DND-41 (cell line): ENCODE data around the gene GREM2.

Experiments
- CTCF ChIP-seq: IDR thresholded peaks from 2 replicates; pipeline ENCODE4 v1.5.1; 2012; ENCODE audit warnings: borderline replicate concordance, low read length, moderate library complexity, mild to moderate bottlenecking; ENCODE audit not compliant: poor library complexity, severe bottlenecking; ENCODE audit errors: extremely low read depth
- EZH2 ChIP-seq: IDR thresholded peaks from 3 replicates; pipeline ENCODE4 v1.6.1; 2012; ENCODE audit warnings: borderline replicate concordance, low read depth, mild to moderate bottlenecking, moderate library complexity, low read length, inconsistent platforms; ENCODE audit not compliant: severe bottlenecking

GRCh38 chr1:240516069-240516468 is 95.9 kb downstream of the GREM2 start:
- TF ChIP-seq CTCF (no peak), EZH2 (no peak)
